ENCODE data around the gene RAB28. TPM values are rescaled to one million over a fixed set of nuclear protein-coding genes. Genes with fewer than 3 reads are reported as not detected.

The RAB28 gene
- total RNA-seq, 1 donor from 2014 or later = 25.9 TPM

GRCh38 chr4:13359809-13360208 is 124.3 kb downstream of the RAB28 start:
- Histone ChIP-seq H3K4me1 (peaks cover 11% of the 10 kb centered on the region), H3K9me3 (replicated peaks) (no peaks in the 10 kb centered on the region), H3K4me3 (no peak overlapping the region), H3K27me3 (ENCODE audit: low read depth) (no peaks in the 10 kb centered on the region), H3K27ac (replicated peaks) (no peak overlapping the region), H3K36me3 (peaks cover 10% of the 10 kb centered on the region)
- no peak for TF ChIP-seq CTCF (IDR thresholded peaks at IDR 0.05; ENCODE audit: borderline replicate concordance)
- intact Hi-C loops (cut with micrococcal nuclease) = no loop called here
- no peak for DNase-seq

DNA sequence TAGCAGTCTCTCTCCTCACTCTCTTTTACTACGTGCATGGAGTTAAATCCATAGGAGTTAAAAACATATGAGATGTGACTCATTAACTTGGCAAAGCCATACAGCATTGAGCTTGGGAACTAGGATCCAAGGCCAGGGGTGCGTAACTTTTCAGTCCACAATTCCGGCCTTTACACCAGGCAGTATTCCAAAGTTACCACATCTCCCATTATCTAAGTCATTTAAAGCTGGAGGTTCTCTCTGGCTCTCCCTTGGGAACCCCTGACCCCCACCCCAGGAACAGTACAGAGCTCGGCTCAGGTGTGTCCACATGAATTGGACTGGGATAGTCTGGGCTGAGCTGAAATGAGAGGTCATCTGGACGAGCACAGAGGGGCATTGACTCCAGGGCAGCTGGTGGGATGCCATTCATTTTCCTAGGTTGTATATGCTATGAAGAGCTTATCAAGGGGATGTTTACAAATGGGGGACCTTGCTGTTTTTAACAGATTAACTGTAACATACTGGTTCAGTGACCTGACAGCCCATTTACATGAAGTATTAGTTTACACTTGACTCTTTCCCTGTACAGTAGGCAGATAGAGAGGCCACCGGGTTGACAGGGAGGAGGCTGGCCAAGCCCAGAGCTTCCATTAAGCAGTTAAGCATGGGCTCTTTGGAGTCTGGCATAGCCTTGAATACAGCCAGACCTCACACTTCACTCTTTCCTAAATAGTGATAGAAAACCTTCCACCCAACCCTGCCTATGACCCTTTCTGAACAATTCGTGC is 128.8 kb downstream of the RAB28 start:
- H3K27me3 ChIP-seq (ENCODE audit: low read depth) = no peaks in the 10 kb centered on the region
- no peak for DNase-seq
- peaks cover 8% of the 10 kb centered on the region for H3K9me3 ChIP-seq (replicated peaks)
- peaks cover 3% of the 10 kb centered on the region for H3K36me3 ChIP-seq
- no peak overlapping the region for H3K4me3 ChIP-seq
- TF ChIP-seq CTCF (IDR thresholded peaks at IDR 0.05; ENCODE audit: borderline replicate concordance) = no peak
- H3K4me1 ChIP-seq = peaks cover 11% of the 10 kb centered on the region
- intact Hi-C loops (cut with micrococcal nuclease) = no loop called here
- no peak overlapping the region for H3K27ac ChIP-seq (replicated peaks)

- Histone ChIP-seq H3K27me3 (ENCODE audit: low read depth) (no peaks in the 10 kb centered on the region), H3K9me3 (replicated peaks) (peaks cover 8% of the 10 kb centered on the region), H3K36me3 (no peaks in the 10 kb centered on the region), H3K4me3 (no peak overlapping the region), H3K27ac (replicated peaks) (no peak overlapping the region), H3K4me1 (no peaks in the 10 kb centered on the region)
- TF ChIP-seq CTCF (IDR thresholded peaks at IDR 0.05; ENCODE audit: borderline replicate concordance) = no peak
- intact Hi-C loops (cut with micrococcal nuclease) = no loop called here
- no peak for DNase-seq
Observed at GRCh38 chr4:13349096-13349495, 135.0 kb downstream of the RAB28 start.

DNA sequence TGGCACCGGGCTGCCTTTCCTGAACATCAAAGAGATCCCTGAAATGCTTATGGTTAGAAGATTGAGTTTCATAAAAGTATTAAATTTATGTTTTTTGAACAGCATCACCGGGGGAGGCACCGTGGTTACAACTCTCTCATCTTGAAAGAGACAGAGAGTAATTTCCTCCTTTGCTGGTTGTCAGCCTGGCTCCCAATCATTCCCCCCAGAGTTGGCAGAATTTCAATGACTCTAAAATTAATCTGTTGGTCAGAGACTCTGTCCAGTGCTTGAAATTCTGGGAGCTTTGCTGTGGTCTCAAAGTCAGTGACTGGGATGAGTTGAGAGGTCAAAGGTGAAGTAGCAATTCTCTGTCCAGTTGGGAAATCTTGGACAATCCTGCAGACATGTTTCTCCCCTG is 135.9 kb downstream of the RAB28 start:
- intact Hi-C loops (cut with micrococcal nuclease) = no loop called here

GRCh38 chr4:13347517-13348125 is 136.5 kb downstream of the RAB28 start:
- no peak for DNase-seq
- H3K36me3 ChIP-seq = no peaks in the 10 kb centered on the region
- peaks cover 8% of the 10 kb centered on the region for H3K9me3 ChIP-seq (replicated peaks)
- H3K27ac ChIP-seq (replicated peaks) = no peak overlapping the region
- TF ChIP-seq CTCF (IDR thresholded peaks at IDR 0.05; ENCODE audit: borderline replicate concordance) = no peak
- no peaks in the 10 kb centered on the region for H3K4me1 ChIP-seq
- intact Hi-C loops (cut with micrococcal nuclease) = no loop called here
- no peak overlapping the region for H3K4me3 ChIP-seq
- H3K27me3 ChIP-seq (ENCODE audit: low read depth) = no peaks in the 10 kb centered on the region

More for the DNA sequence above, 135.9 kb downstream of the RAB28 start:
- no peak for DNase-seq
- TF ChIP-seq CTCF (IDR thresholded peaks at IDR 0.05; ENCODE audit: borderline replicate concordance) = no peak
- no peaks in the 10 kb centered on the region for H3K27me3 ChIP-seq (ENCODE audit: low read depth)
- no peak overlapping the region for H3K27ac ChIP-seq (replicated peaks)
- no peaks in the 10 kb centered on the region for H3K36me3 ChIP-seq
- no peaks in the 10 kb centered on the region for H3K4me1 ChIP-seq
- H3K4me3 ChIP-seq = no peak overlapping the region
- peaks cover 8% of the 10 kb centered on the region for H3K9me3 ChIP-seq (replicated peaks)

All from left ventricle myocardium inferior (tissue), 1 donor.